OCI-LY1 (cell line): ENCODE measurements around the gene NAV3.

Experiments used
- H2AFZ ChIP-seq: fragments of 200-600 bp; sonication (generic), shearing (Covaris generic); 2 replicates; pipeline ENCODE4 v1.6.0; 2014; ENCODE audit warnings: antibody characterized with exemption, mild to moderate bottlenecking, low read length
- H3F3A ChIP-seq: fragments of 200-600 bp; sonication (generic), shearing (Covaris generic); 2 replicates; pipeline ENCODE4 v1.6.0; 2014; ENCODE audit warnings: mild to moderate bottlenecking, antibody characterized with exemption, low read length, moderate library complexity; ENCODE audit not compliant: insufficient read depth
- H3K27ac ChIP-seq: fragments of 200-600 bp; sonication (generic); 2 replicates; pipeline ENCODE4 v1.5.1; 2014; ENCODE audit warnings: low read length, mixed run types, mild to moderate bottlenecking, low read depth; ENCODE audit not compliant: poor library complexity, severe bottlenecking
- H3K27me3 ChIP-seq: fragments of 200-600 bp; sonication (generic); 2 replicates; pipeline ENCODE4 v1.6.0; 2014; ENCODE audit warnings: antibody characterized with exemption, mild to moderate bottlenecking, low read length, moderate library complexity; ENCODE audit not compliant: insufficient read depth
- H3K36me3 ChIP-seq: fragments of 200-600 bp; sonication (generic); 2 replicates; pipeline ENCODE4 v1.6.1; 2014; ENCODE audit warnings: mild to moderate bottlenecking, antibody characterized with exemption, low read length, moderate library complexity, mixed read lengths; ENCODE audit not compliant: insufficient read depth
- H3K4me1 ChIP-seq: fragments of 200-600 bp; sonication (generic); 2 replicates; pipeline ENCODE4 v1.5.1; 2014; ENCODE audit warnings: mild to moderate bottlenecking, low read length, moderate library complexity; ENCODE audit not compliant: insufficient read depth, severe bottlenecking
- H3K4me2 ChIP-seq: fragments of 200-600 bp; sonication (generic), shearing (Covaris generic); 2 replicates; pipeline ENCODE4 v1.6.1; 2014; ENCODE audit warnings: low read length
- H3K4me3 ChIP-seq: fragments of 200-600 bp; sonication (generic); 2 replicates; pipeline ENCODE4 v1.5.1; 2014; ENCODE audit warnings: low read length, low read depth, mild to moderate bottlenecking, mixed read lengths; ENCODE audit not compliant: poor library complexity, severe bottlenecking
- H3K79me2 ChIP-seq: fragments of 200-600 bp; shearing (Covaris generic); 2 replicates; pipeline ENCODE4 v1.6.1; 2016; ENCODE audit warnings: mixed run types, low read length, mixed read lengths; ENCODE audit not compliant: insufficient read depth
- H3K9ac ChIP-seq: fragments of 200-600 bp; sonication (generic), shearing (Covaris generic); 2 replicates; pipeline ENCODE4 v1.6.1; 2014; ENCODE audit warnings: mild to moderate bottlenecking, low read length, mixed read lengths
- H3K9me2 ChIP-seq: fragments of 200-600 bp; sonication (generic), shearing (Covaris generic); 2 replicates; pipeline ENCODE4 v1.6.1; 2014; ENCODE audit warnings: low read depth, mild to moderate bottlenecking, low read length, mixed read lengths
- H3K9me3 ChIP-seq: fragments of 200-600 bp; shearing (Covaris generic); 2 replicates; pipeline ENCODE4 v1.6.1; 2014; ENCODE audit warnings: low read length, mixed read lengths
- H4K20me1 ChIP-seq: fragments of 200-600 bp; sonication (generic), shearing (Covaris generic); 2 replicates; pipeline ENCODE4 v1.6.0; 2016; ENCODE audit warnings: mild to moderate bottlenecking, low read length; ENCODE audit not compliant: insufficient read depth
- CTCF ChIP-seq: fragments of 200-600 bp; sonication (generic), shearing (Covaris generic); IDR thresholded peaks from 2 replicates; pipeline ENCODE4 v1.5.1; 2017; ENCODE audit warnings: mild to moderate bottlenecking, antibody characterized with exemption, low read length, moderate library complexity, mixed read lengths
- EZH2 ChIP-seq: fragments of 200-600 bp; sonication (generic), shearing (Covaris generic); IDR thresholded peaks from 2 replicates; pipeline ENCODE4 v1.8.0; 2017; ENCODE audit warnings: borderline replicate concordance, mixed run types, mild to moderate bottlenecking, antibody characterized with exemption, low read length, moderate library complexity, mixed read lengths

The NAV3 gene

DNA sequence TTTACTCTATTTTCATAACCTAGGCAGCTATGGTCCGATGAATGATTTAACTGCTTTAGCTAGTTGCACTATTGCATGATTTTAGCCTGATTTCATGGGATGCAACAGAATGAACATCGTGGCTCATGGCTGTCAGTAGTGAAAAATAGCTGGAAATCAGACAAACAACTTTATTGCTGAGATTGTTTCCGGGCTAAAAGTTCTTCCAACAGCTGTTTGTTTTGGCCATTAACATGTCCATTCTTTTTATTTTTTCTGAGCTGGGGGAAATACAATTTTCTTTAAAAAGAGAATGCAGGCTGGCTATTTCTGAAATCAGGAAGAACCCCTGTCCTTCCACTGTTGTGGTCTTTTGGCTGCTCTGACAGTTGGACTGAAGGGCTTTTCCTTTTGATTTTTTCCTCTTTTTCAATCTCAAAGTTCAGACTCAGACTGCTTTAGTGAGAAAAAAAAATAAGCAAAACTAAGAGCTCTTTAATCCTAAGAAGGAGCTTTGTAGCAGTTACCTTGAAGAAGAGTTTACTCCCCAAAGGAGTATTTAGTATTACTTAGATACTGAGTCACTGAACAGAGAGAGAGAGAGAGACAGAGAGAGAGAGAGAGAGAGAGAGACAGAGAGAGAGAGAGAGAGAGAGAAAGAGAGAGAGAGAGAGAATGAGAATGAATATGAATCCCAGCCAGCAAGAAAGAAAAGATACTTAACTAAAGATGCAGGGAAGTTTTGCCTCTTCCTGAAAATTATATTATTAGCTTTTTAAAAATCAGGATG, at the start of gene NAV3:
Gene NAV3, plus strand, starts transcription at position 312 of the 769 bp plus-strand sequence. CDS start 568 bp downstream, outside the sequence.
- no peaks in the 10 kb centered on the region for H4K20me1 ChIP-seq
- peak within 1 kb of the TSS; percentile 20; the same call in 1 of the 2 replicates for H3K9ac ChIP-seq
- H3K79me2 ChIP-seq, result no peaks in the 10 kb centered on the region
- H2AFZ ChIP-seq, result peak within 1 kb of the TSS; percentile 88
- H3K4me2 ChIP-seq, result peak within 1 kb of the TSS; percentile 52
- H3K27ac ChIP-seq, result peak within 1 kb of the TSS; percentile 68
- H3F3A ChIP-seq, result no peaks in the 10 kb centered on the region
- no peaks in the 10 kb centered on the region for H3K9me2 ChIP-seq
- no peaks in the 10 kb centered on the region for H3K9me3 ChIP-seq
- TF ChIP-seq EZH2, result no peak
- TF ChIP-seq CTCF, result no peak
- H3K36me3 ChIP-seq, result no peaks in the 10 kb centered on the region
- H3K27me3 ChIP-seq, result no peaks in the 10 kb centered on the region
- peaks cover 60% of the 10 kb centered on the region for H3K4me1 ChIP-seq
- peak within 1 kb of the TSS; percentile 30 for H3K4me3 ChIP-seq

DNA sequence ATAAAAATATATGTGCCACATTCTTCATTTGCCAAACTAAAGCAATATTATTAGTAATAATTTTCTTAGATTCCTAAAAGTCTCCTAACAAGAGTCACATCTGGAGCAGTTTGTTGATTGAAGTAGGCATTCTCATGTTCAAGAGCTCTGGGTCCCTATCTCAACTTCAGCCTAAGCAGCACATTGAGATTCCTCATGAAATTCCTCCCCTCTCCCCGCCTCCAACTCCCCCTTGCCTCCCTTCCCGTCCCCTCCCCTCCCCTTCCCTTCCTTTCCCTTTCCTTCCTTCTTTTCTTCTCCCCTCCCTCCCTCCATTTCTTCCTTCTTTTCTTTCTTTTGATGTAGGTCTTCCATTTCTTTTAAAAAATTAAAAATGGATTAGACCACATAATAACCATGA, 48.7 kb upstream of the NAV3 start:
- H3K79me2 ChIP-seq, result no peaks in the 10 kb centered on the region
- no peak overlapping the region for H3K9ac ChIP-seq
- H3F3A ChIP-seq, result no peaks in the 10 kb centered on the region

GRCh38 chr12:77782766-77783165, 47.9 kb upstream of the NAV3 start:
- Histone ChIP-seq H3F3A (no peaks in the 10 kb centered on the region), H3K9me3 (no peaks in the 10 kb centered on the region), H3K79me2 (no peaks in the 10 kb centered on the region), H4K20me1 (no peaks in the 10 kb centered on the region), H3K4me3 (no peak overlapping the region), H2AFZ (no peak overlapping the region), H3K9me2 (no peaks in the 10 kb centered on the region), H3K27ac (no peak overlapping the region), H3K4me2 (no peak overlapping the region), H3K9ac (no peak overlapping the region), H3K4me1 (no peaks in the 10 kb centered on the region), H3K36me3 (no peaks in the 10 kb centered on the region; the same call in 1 of the 2 replicates), H3K27me3 (no peaks in the 10 kb centered on the region)
- TF ChIP-seq CTCF, result no peak
- no peak for TF ChIP-seq EZH2

More for the DNA sequence above, 48.7 kb upstream of the NAV3 start:
- no peak overlapping the region for H2AFZ ChIP-seq
- no peaks in the 10 kb centered on the region for H3K9me3 ChIP-seq
- no peak for TF ChIP-seq CTCF
- no peaks in the 10 kb centered on the region for H4K20me1 ChIP-seq
- H3K4me3 ChIP-seq, result no peak overlapping the region
- H3K27ac ChIP-seq, result no peak overlapping the region
- no peaks in the 10 kb centered on the region; the same call in 1 of the 2 replicates for H3K36me3 ChIP-seq
- no peaks in the 10 kb centered on the region for H3K27me3 ChIP-seq
- H3K9me2 ChIP-seq, result no peaks in the 10 kb centered on the region
- no peaks in the 10 kb centered on the region for H3K4me1 ChIP-seq
- no peak overlapping the region for H3K4me2 ChIP-seq
